Endometrial microvascular endothelial cells (primary cell): Measurements from ENCODE around the gene METAP1D. TPM values are rescaled to one million over a fixed set of nuclear protein-coding genes. Genes with fewer than 3 reads are reported as not detected.
"Not testable (repeated sequence)": the region's sequence is repeated elsewhere in the genome, so short reads cannot be mapped to it uniquely, and the experiment has no call there.

Experiments
- in situ Hi-C: cut with HindIII; loops from 2 replicates; pipeline ENCODE4 v1.10.0; 2017; ENCODE audit warnings: low sequenced_read_pairs, low pct_unique_long_range_greater_than_20kb; ENCODE audit errors: inconsistent ontology term
- total RNA-seq: library from RNA; depleted of rRNA; stranded (reverse); fragments of >200 nt; gene quantifications from one replicate; pipeline ENCODE4 v1.2.3, GENCODE V29; 2015; ENCODE audit errors: inconsistent ontology term

The METAP1D gene
- total RNA-seq, 1 donor from 2014 or later: 3.4 TPM

- in situ Hi-C loops: no loop called here
Observed at GRCh38 chr2:172046080-172046678, 46.4 kb downstream of the METAP1D start.

DNA sequence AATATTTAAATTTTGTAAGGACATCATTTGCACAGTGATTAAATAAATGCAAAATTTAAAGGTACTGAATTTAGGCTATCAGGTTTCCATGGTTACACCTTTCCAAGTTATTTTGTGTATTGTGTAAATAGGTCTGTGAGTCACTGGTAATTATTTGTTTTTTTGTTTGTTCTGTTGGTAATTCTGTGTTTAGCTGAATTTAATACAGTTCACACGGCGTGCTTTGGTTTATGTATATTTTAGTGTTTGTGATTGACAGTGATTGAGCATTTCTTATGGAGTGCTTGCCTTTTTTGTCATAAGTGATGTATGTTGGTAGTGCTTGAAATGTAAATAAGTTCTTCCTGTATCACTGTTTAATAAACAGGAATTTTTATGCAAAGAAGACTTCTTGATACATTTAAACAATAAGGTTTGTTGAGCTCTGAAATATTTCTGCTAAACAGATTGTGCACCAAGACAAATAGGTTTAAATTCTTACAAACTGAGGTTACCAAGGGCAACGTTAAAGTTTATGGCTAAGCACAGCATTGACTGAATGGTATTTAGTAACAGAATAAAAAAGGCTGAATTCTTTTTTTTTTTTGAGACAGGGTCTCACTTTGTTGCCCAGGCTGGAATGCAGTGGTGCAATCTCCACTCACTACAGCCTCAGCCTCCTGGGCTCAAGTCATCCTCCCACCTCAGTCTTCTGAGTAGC lies 47.3 kb downstream of the METAP1D start:
- in situ Hi-C loops: no loop called here

GRCh38 chr2:172047566-172048507 lies 48.1 kb downstream of the METAP1D start:
- in situ Hi-C loops: no loop called here

DNA sequence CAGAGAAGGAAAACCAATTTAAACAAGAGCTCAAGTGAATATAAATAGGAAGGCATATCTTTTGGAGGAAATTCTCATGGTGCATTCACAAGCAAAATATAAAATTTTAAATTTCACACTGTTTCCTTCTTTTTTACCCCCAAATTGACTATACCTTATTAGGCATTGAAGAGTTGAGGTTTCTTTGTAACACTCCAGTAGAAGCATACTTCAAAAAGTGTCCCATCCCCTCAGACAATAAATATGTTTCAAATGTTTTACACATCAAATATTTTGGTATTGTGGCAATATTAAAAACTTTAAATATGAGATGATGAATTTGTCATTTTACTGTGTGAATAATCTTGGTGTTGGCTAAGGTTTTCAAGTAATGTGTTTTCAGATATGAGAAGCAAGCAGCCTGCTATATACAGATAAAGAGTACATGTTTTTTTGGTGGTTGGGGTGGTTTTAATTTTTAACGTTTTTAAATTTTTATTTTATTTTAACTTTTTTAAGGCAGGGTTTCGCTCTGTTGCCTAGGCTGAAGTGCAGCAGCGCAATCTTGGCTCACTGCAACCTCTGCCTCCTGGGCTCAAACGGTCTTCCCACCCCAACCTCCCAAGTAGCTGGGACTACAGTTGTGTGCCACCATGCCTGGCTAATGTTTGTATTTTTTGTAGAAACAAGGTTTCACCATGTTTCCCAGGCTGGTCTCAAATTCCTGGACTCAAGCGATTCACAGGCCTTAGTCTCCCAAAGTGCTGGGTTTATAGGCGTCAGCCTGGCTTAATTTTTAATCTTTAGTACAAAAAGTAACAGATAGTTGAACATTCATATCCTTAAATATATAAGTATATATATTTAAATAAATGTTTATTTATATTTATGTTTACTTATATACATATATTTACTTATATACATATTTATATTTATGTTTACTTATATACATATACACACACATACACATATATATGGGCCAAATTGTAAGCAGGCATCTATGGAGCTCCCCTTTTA lies 49.1 kb downstream of the METAP1D start:
- in situ Hi-C loops: no loop called here

GRCh38 chr2:172049567-172050120 lies 49.9 kb downstream of the METAP1D start:
- in situ Hi-C loops: no loop called here

DNA sequence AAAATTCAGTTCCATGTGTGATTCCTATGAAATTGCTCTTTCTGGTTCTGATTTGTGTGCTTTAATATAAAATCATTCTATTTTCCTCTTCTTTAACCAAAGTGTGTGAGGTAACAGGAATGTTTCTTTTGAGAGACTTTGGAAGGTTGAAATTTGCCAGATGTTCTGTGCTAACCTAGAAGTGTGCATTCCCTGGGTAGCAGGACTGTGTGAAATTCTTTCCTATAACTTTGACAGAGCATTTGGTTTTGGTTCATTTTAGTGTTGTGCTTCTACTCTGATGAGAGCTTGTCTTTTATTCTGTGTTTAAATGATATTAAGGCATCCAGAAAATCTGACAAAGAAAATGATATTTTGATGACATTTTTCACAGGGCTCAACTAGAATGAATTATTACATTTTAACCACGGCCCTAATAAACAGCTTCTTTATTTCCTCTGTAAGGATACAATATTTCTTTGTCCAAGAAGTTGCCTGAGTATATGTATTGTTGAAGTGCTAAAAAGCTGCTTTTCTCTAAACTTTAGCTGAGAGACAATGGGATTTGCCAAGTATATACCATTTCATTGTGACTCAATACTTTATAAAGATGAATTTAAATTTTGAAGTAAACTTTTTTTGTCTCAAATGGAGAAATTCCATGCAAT lies 50.8 kb downstream of the METAP1D start:
- in situ Hi-C loops: no loop called here

DNA sequence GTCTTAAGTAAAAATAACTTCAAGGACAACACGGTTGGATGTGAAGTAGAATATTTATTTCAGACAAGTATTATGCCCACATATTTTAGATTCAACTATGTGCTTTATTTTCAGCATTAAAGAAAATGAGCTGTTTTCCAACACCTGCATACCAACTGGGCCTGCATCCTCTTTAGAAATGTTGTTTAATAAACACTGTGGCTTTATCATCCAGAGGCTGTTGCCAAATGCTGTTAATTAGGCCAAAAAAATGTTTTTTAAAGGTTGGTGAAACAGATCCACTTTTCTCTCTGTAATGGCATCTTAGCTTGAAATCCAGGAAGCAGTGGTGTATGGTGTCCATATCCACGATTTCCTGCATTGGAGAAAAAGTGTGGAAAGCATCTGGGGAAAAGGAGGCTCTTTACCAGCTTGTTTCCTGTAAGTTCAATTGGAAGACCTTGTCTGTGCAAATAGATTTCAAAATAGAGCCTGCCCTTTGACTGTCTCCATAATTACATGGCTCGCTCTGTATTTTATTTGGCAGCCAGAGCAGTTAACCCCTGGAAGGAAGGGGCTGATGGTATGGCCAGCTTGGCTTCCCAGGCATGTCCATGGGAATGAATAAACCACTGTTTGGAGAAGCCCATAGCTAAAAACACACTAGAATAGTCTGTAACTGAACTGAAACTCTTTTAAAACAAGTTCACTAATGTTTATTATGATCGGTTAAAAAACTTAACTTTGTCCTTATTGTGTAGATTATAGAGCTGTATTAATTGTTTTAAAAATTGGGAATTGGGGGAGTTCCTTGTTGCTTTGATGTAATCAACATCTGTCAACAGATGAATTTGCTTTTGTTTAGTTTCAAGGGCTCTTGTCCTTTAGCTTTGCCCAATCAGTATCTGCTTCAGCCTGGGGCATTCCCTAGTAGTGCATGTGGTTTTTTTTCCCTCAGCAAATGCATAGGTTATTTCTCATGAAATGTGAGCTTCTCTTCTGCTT lies 52.5 kb downstream of the METAP1D start:
- in situ Hi-C loops: no loop called here

- in situ Hi-C loops: no loop called here
Observed at GRCh38 chr2:172053486-172053885, 53.7 kb downstream of the METAP1D start.

DNA sequence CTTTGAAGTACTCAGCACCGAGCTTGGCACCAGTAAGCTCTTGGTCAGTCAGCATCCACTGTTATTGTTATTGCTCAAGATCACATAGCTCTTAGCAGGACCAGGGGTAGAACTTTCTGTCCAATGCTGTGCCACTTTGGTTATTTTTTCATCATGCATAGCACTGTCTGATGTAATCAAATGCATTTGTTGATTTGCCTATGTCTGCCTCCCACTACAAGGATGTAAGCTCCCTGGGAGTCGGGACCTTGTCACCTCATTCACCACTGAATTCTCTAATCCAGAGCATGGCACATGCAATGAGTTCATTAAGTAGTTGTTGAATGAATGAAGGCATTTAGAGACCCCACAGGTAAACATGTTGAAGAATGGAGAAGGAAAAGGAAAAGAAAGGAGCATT lies 56.5 kb downstream of the METAP1D start:
- in situ Hi-C loops: no loop called here

- in situ Hi-C loops: no loop called here
Observed at GRCh38 chr2:172058660-172059059, 58.9 kb downstream of the METAP1D start.

- in situ Hi-C loops: not testable (repeated sequence)
Observed at GRCh38 chr2:172060118-172060517, 60.4 kb downstream of the METAP1D start.

DNA sequence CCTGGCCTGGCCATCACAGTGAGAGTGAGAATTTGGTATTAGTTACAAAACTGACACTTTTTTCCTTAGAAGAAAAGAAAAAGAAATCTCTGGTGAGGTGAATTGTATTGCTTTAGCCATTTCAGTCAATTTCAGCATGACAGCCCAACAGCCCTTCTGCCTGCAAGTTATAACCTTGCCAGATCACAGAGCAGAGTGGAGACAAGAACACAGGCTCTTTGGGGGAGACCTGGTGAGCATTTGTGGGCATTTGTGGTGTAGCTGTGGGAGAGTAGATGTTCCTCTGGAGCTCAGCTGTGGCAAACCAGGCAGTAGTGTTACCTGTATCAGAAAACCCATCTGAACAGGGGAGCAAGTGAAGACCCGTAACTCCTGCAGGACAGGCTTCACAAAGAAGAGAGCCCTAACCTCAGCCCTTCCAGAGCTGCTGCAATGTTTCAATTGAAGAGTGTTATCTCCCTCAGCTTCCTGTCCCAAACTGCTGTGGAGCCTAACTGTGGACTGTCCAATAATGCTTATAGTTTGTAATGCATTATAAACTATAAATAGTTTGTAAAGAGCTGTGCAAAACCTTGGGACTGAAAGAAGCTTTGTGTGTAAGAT lies 62.8 kb downstream of the METAP1D start:
- in situ Hi-C loops: no loop called here

DNA sequence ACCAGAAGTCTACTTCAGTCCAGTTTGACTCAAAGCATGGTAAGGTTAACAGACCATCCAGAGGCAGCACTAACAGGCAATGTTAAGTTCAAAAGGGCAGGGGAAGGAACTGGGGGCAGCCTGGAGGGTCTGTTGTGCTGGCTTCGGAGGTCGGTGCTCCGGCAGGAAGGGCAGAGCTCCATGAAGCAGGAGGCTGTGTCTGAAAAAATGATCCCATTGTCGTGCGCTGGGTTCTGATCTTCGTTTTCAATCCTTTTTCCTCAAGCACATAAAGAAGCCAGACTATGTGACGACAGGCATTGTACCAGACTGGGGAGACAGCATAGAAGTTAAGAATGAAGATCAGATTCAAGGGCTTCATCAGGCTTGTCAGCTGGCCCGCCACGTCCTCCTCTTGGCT lies 63.7 kb downstream of the METAP1D start:
- in situ Hi-C loops: no loop called here

DNA sequence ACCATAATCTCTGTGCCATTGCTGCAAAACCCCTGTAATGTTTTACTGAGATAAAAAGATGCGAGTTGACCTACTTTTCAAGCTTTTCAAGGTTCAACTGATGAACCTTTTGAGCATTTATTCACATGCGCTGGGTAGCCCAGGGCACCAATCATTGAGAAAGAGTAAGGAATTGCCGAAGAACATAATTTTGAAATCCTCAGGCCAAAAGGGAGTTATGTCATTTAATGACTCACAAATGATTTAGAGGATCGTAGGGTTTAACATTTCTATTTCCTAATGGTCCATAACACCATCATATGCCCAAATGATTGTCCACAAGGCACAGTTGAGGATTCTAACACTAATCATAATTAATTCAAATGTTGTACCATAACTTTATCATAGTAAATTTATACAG lies 65.4 kb downstream of the METAP1D start:
- in situ Hi-C loops: no loop called here

DNA sequence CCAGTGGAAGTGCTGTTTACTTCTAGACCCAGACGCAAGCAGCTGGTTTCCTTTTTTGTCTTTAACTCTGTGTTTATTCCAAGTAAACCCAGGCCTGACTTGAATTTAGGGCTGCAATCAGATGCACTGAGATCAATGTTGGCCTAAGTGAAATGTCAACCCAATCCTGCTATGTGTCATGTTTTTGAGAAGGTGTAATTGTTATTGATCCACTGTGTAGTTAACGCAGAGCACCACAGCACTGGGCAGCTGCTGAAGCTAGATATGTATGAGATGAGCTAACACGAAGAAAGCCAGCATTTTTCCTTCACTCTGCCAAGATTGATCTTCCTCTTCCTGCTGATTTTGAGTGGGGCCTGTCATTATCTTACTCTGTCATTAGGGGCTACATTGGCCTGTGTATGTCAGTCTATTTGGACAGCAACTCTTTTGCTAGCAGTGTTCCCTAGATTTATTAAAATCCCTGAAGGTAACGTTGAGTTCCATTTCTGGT lies 66.7 kb downstream of the METAP1D start:
- in situ Hi-C loops: no loop called here

DNA sequence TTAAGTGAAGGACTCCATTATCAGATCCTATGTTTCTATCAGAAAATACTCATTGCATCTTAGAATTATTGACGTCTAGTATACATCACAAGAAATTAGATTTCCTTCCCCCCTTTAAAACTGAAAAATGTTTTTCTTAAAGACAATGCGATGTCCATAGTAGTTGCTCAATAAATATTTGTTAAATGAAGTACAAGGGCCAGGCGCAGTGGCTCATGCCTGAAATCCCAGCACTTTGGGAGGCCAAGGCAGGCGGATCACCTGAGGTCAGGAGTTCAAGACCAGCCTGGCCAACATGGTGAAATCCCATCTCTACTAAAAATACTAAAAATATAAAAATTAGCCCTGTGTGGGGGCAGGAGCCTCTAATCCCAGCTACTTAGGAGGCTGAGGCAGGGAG lies 68.2 kb downstream of the METAP1D start:
- in situ Hi-C loops: not testable (repeated sequence)
